ENCODE results near the gene AP2A2.

Gene AP2A2

DNA sequence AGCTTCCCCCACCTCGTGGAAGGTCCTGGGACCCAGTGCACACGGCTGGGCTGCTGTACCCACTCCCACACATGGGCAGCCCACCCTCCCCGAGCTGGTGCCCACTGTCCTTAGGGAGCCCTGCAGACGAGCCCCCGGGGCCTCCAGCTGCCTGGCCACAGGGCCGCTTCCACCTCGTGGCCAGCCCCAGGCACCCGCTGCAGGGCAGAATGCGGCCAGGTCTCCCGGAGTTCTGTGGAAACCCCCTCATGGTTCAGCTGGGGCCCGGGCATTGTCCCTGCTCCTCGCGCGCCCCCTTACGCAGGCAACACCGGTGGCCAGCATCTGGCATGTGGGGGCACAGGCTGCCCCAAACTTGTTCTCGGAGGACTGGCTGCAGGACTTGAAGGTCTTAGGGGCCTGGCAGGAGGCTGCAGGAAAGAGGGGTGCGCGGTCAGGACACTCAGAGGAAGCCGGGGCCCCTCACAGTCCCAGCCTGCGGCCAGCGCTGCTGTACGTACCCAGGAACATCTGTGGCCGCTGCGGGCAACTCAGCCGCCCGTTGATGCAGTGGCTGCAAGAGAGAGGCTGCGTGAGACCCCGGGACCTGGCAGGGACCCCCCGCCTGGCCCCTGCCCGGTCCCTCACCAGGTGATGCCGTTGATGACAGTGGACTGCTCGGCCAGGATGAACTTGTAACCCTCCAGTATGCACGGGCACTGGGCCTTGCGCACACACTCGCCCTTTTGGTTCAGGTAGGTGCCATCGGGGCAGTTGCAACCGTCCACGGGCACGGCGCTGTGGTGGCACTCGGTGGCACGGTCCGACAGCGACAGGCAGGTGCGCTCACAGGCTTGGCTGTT is 101.2 kb downstream of the AP2A2 start:
- Histone ChIP-seq H2AFZ (ENCODE audit: low read length) (no peak overlapping the region), H3K9ac (ENCODE audit: low read depth, low read length, poor library complexity, severe bottlenecking) (no peak overlapping the region), H3K27me3 (ENCODE audit: insufficient read depth, low read length, poor library complexity, severe bottlenecking) (no peaks in the 10 kb centered on the region), H3K79me2 (ENCODE audit: insufficient read depth, low read length) (no peaks in the 10 kb centered on the region), H4K20me1 (ENCODE audit: insufficient read depth, low read length, poor library complexity, severe bottlenecking) (no peaks in the 10 kb centered on the region), H3K4me3 (ENCODE audit: low read length, poor library complexity, severe bottlenecking) (no peak overlapping the region), H3K36me3 (ENCODE audit: insufficient read depth, low read length) (no peaks in the 10 kb centered on the region), H3K9me2 (replicated peaks; ENCODE audit: low read depth, low read length) (no peaks in the 10 kb centered on the region), H3K9me3 (ENCODE audit: insufficient read depth, low read depth, low read length) (no peaks in the 10 kb centered on the region), H3F3A (ENCODE audit: low read depth) (no peaks in the 10 kb centered on the region), H3K4me1 (ENCODE audit: insufficient read depth, low read length, poor library complexity, severe bottlenecking) (no peaks in the 10 kb centered on the region), H3K4me2 (ENCODE audit: low read depth, low read length, poor library complexity, severe bottlenecking) (no peak overlapping the region)
- TF ChIP-seq, protein P1, sequence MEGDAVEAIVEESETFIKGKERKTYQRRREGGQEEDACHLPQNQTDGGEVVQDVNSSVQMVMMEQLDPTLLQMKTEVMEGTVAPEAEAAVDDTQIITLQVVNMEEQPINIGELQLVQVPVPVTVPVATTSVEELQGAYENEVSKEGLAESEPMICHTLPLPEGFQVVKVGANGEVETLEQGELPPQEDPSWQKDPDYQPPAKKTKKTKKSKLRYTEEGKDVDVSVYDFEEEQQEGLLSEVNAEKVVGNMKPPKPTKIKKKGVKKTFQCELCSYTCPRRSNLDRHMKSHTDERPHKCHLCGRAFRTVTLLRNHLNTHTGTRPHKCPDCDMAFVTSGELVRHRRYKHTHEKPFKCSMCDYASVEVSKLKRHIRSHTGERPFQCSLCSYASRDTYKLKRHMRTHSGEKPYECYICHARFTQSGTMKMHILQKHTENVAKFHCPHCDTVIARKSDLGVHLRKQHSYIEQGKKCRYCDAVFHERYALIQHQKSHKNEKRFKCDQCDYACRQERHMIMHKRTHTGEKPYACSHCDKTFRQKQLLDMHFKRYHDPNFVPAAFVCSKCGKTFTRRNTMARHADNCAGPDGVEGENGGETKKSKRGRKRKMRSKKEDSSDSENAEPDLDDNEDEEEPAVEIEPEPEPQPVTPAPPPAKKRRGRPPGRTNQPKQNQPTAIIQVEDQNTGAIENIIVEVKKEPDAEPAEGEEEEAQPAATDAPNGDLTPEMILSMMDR (conservative IDR thresholded peaks at IDR 0.05; ENCODE audit: low read length) = no peak
- TF ChIP-seq EZH2phosphoT487 (IDR thresholded peaks at IDR 0.05; ENCODE audit: borderline replicate concordance) = no peak

DNA sequence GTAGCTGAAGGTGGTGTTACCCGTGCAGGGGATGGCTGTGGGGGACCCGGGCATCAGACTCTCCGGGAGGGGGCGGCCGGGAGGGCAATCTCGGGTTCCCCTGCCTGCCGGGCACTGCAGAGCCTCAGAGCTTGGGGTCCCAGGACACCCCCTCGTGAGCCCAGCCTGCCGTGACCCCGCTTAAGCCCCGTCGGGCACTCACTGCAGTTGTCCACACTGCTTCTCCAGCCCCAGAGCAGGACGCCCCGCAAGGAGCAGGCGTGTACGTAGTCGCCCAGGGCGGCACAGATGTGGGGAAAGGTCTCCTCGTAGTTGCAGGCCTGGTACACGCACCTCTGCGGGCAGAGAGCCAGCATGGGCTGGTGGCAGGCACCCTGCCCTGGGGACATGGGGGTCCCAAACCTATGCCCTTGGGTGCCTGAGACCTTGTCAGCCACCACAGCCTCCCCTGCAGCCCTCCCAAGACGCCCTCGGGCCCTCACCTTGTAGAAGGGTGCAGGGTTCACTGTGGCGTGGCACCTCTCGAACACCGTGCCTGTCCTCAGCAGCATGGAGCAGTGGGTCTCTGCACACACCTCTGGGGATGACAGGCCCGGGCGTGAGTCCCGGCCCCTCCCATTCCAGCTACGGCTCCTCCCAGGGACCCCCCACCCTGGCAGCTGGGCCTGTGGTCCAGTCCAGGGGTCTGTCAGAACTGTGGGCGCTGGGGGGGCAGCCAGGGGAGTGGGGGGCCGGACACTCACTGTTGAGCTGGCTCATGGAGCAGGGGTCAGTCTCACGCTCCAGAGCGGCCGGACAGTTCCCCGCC is 102.0 kb downstream of the AP2A2 start:
- H3K9me3 ChIP-seq (ENCODE audit: insufficient read depth, low read depth, low read length) = no peaks in the 10 kb centered on the region
- no peaks in the 10 kb centered on the region for H3K9me2 ChIP-seq (replicated peaks; ENCODE audit: low read depth, low read length)
- H2AFZ ChIP-seq (ENCODE audit: low read length) = no peak overlapping the region
- H3K27me3 ChIP-seq (ENCODE audit: insufficient read depth, low read length, poor library complexity, severe bottlenecking) = no peaks in the 10 kb centered on the region
- no peaks in the 10 kb centered on the region for H3K79me2 ChIP-seq (ENCODE audit: insufficient read depth, low read length)
- no peak overlapping the region for H3K9ac ChIP-seq (ENCODE audit: low read depth, low read length, poor library complexity, severe bottlenecking)
- no peaks in the 10 kb centered on the region for H3K4me1 ChIP-seq (ENCODE audit: insufficient read depth, low read length, poor library complexity, severe bottlenecking)
- TF ChIP-seq, protein P1 (conservative IDR thresholded peaks at IDR 0.05; ENCODE audit: low read length) = no peak
- no peak for TF ChIP-seq EZH2phosphoT487 (IDR thresholded peaks at IDR 0.05; ENCODE audit: borderline replicate concordance)
- no peaks in the 10 kb centered on the region for H4K20me1 ChIP-seq (ENCODE audit: insufficient read depth, low read length, poor library complexity, severe bottlenecking)
- no peaks in the 10 kb centered on the region for H3K36me3 ChIP-seq (ENCODE audit: insufficient read depth, low read length)
- no peaks in the 10 kb centered on the region for H3F3A ChIP-seq (ENCODE audit: low read depth)
- no peak overlapping the region for H3K4me3 ChIP-seq (ENCODE audit: low read length, poor library complexity, severe bottlenecking)
- no peak overlapping the region for H3K4me2 ChIP-seq (ENCODE audit: low read depth, low read length, poor library complexity, severe bottlenecking)

DNA sequence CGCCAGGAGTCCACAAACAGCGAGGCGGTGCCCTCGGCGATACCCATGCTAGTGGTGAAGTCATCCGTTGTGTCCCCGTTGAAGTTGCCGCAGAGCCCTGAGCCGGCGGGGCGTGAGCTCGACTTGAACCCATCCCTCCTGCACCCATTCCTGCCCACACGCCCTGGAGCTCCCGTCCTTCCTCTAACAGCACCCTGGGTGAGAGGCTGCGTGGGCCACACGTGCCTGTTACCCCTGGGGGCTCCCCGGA is 102.5 kb downstream of the AP2A2 start:
- H3K9me3 ChIP-seq (ENCODE audit: insufficient read depth, low read depth, low read length) = no peaks in the 10 kb centered on the region
- H4K20me1 ChIP-seq (ENCODE audit: insufficient read depth, low read length, poor library complexity, severe bottlenecking) = no peaks in the 10 kb centered on the region
- TF ChIP-seq, protein P1 (conservative IDR thresholded peaks at IDR 0.05; ENCODE audit: low read length) = no peak
- no peak for TF ChIP-seq EZH2phosphoT487 (IDR thresholded peaks at IDR 0.05; ENCODE audit: borderline replicate concordance)
- H3F3A ChIP-seq (ENCODE audit: low read depth) = no peaks in the 10 kb centered on the region
- H3K9ac ChIP-seq (ENCODE audit: low read depth, low read length, poor library complexity, severe bottlenecking) = no peak overlapping the region
- H3K27me3 ChIP-seq (ENCODE audit: insufficient read depth, low read length, poor library complexity, severe bottlenecking) = no peaks in the 10 kb centered on the region
- no peaks in the 10 kb centered on the region for H3K4me1 ChIP-seq (ENCODE audit: insufficient read depth, low read length, poor library complexity, severe bottlenecking)
- H3K9me2 ChIP-seq (replicated peaks; ENCODE audit: low read depth, low read length) = no peaks in the 10 kb centered on the region
- no peaks in the 10 kb centered on the region for H3K36me3 ChIP-seq (ENCODE audit: insufficient read depth, low read length)
- no peak overlapping the region for H3K4me3 ChIP-seq (ENCODE audit: low read length, poor library complexity, severe bottlenecking)
- H3K79me2 ChIP-seq (ENCODE audit: insufficient read depth, low read length) = no peaks in the 10 kb centered on the region
- no peak overlapping the region for H3K4me2 ChIP-seq (ENCODE audit: low read depth, low read length, poor library complexity, severe bottlenecking)
- H2AFZ ChIP-seq (ENCODE audit: low read length) = no peak overlapping the region

Data from Loucy (cell line).